ENCODE results near the gene PSRC1.

Gene PSRC1

DNA sequence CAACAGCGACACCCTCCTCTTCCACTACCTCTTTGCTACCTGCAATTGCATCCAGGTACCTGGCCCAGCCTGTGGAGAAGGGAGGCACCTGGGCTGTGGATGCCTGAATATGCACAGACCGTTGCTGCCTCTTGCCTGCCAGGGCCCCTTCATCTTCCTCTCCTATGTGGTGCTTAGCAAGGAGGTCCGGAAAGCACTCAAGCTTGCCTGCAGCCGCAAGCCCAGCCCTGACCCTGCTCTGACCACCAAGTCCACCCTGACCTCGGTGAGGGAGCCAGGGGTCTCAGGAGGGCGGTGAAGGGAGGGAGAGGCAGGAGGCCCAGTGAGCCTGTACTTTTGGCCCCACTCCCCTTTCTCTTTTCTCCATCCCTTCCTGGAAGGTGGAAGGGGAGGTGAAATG lies 11.5 kb downstream of the PSRC1 start:
- no peak for DNase-seq

DNA sequence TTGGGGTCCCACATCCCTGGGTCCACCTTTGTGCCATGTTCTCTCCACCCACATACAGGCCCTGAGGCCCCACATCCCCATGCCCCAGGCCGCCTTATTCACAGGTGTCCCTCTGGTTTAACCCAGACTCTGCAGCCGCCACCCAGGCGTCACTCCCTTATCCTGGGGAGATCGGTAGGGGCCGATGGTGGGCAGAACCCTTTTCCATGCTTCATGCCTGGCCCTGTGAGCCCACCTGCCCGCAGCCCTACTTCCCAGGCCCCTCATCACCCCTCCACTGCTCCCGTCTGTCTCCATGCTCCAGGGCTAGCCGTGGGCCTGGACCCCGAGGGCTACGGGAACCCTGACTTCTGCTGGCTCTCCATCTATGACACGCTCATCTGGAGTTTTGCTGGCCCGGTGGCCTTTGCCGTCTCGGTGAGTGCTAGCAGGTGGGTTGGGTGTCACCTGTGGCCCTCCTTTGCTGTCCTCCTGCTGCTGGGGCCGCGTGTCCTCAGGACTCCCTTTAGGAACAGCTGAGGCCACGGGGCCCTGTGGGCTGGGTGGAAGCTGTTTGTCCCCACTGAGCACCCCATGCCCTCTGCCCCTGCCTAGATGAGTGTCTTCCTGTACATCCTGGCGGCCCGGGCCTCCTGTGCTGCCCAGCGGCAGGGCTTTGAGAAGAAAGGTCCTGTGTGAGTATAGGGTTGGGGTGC lies 12.2 kb downstream of the PSRC1 start:
- DNase-seq: no peak

DNA sequence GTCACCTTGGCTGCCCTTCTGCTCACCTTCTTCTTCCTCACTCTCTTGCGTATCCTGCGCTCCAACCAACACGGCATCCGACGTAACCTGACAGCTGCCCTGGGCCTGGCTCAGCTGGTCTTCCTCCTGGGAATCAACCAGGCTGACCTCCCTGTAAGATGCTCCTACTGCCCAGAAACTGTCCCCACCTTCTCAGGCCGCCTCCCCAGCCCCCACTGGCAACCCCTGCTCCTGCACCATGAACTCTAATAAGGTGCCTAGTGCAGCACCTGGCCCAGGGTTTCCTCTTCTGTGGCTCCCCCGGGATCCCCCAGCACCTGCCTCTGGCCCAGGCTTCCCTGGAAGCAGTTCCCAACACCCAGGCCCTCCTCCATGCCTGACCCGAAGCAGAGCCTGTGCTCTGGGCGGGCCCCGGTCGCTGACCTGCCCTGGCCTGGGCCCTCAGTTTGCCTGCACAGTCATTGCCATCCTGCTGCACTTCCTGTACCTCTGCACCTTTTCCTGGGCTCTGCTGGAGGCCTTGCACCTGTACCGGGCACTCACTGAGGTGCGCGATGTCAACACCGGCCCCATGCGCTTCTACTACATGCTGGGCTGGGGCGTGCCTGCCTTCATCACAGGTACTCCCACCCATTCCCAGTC lies 12.8 kb downstream of the PSRC1 start:
- DNase-seq: no peak

DNA sequence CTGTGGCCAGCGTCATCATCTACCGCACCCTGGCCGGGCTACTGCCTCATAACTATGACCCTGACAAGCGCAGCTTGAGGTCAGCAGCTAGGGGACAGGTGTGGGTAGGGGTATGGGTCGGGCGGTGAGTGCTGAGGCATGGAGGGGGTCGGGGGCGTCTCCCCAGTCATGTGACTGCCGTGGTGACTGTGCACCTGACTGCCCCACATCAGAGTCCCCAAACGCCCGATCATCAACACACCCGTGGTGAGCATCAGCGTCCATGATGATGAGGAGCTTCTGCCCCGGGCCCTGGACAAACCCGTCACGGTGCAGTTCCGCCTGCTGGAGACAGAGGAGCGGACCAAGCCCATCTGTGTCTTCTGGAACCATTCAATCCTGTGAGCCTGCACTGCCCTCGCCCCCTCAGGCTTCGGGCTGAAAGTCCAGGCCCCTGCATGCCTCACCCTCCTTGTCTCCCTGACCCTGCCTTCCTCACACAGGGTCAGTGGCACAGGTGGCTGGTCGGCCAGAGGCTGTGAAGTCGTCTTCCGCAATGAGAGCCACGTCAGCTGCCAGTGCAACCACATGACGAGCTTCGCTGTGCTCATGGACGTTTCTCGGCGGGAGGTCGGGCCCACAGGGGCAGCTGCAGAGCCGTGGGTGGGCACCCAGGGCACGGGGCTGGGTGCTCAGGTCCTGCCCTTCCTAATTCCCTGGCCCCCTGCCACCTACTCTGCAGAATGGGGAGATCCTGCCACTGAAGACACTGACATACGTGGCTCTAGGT lies 13.5 kb downstream of the PSRC1 start:
- DNase-seq: no peak

DNA sequence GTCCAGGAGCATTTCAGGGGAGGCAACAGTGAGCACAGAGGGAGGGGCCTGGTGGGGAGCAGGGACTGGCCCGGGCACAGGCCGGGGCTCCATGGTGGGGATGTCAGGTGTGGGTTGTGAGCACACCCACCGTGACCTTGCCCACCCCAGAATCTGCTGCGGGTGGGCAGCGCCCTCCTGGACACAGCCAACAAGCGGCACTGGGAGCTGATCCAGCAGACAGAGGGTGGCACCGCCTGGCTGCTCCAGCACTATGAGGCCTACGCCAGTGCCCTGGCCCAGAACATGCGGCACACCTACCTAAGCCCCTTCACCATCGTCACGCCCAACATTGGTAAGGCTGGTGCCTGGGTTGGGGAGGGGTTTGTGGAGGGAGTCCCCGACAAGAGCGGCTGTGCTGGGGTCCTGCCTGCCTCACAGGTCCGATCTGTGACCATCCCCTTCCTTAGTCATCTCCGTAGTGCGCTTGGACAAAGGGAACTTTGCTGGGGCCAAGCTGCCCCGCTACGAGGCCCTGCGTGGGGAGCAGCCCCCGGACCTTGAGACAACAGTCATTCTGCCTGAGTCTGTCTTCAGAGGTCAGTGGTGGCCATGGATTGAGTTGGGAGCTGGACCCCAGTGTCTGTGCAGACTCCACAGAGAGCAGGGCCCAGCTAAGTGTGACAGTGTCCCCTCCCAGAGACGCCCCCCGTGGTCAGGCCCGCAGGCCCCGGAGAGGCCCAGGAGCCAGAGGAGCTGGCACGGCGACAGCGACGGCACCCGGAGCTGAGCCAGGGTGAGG lies 14.3 kb downstream of the PSRC1 start:
- no peak for DNase-seq

DNA sequence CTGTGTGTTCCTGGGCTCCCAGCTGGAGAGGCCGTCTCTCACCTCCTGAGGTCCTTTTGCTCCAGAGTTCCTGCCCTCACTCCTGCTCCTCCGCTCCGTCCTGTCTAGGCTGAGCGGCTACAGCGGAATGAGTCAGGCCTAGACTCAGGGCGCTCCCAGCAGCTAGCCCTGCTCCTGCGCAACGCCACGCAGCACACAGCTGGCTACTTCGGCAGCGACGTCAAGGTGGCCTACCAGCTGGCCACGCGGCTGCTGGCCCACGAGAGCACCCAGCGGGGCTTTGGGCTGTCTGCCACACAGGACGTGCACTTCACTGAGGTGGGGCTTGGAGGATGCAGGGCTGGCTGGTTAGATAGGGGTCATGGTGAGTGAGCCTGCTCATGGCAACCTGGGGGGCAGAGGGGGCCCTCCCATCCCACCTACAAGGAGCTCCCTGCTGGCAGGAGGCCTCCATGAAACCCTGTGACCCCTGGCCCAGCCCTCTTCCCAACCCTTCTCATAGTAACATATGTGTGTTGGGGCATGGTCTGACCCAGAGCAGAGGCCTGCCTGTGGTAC lies 15.1 kb downstream of the PSRC1 start:
- DNase-seq: no peak

DNA sequence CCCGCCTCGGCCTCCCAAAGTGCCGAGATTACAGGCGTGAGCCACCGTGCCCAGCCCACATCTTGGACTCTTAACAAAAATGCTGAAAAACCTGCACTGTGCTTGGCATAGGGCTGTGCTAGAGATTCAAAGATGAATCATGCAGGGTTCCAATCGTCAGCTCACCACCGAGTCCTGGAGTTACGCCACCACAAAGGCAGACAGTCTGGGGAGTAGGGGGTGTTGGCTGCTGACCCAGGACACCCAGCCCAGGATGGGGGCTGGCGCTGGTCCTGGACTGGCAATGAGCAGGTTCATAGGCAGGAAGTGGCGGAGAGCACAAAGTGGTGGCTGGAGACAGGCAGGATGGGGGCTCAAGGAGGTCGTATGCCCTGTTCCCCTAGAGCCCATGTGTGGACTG lies 16.0 kb downstream of the PSRC1 start:
- DNase-seq: peak; percentile 59

DNA sequence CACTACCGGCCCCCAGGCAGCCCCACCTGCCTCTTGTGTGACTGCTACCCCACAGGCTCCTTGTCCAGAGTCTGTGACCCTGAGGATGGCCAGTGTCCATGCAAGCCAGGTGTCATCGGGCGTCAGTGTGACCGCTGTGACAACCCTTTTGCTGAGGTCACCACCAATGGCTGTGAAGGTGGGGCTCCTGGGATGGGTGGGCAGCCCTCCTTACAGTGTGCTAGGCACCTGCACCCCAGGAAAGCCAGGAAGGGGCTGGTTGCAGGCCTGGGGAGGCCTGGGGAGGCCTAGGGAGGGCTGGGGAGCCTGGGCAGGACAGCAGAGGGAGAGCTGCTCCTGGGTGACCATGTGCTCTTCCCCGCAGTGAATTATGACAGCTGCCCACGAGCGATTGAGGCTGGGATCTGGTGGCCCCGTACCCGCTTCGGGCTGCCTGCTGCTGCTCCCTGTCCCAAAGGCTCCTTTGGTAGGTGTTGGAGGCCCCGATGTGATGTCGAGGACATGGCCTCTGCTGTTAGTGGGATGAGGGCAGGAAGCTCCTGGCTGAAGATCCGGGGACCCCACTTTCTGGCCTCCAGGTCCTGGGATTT lies 17.1 kb downstream of the PSRC1 start:
- DNase-seq: no peak

DNA sequence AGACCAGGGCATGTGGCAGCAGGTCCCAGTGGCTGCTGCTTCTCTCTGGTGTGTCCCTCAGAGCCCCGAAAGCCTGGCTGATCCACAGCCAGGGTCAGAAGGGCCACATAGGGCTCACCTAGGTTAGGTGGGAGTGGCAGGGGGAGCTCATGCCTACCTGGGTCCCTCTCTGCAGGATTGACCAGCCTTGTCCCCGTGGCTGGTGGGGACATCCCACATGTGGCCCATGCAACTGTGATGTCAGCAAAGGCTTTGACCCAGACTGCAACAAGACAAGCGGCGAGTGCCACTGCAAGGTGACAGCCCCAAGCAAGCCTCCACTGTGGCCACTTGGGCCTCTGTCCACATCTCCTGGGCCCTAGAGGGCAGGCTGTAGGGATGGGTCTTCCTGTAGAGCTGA lies 17.9 kb downstream of the PSRC1 start:
- no peak for DNase-seq

DNA sequence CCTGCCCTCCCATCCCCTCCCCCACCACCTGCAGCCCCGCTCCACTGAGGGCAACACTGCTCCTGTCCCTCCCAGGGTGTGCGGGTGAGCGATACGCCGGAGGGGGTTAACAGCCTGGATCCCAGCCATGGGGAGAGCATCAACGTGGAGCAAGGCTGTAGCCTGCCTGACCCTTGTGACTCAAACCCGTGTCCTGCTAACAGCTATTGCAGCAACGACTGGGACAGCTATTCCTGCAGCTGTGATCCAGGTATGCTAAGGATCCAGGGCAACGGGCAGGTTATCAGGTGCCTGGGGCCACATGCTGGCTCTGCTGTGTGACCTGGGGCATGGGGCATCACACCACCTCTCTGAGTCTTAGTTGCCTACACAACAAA lies 18.6 kb downstream of the PSRC1 start:
- DNase-seq: no peak

DNA sequence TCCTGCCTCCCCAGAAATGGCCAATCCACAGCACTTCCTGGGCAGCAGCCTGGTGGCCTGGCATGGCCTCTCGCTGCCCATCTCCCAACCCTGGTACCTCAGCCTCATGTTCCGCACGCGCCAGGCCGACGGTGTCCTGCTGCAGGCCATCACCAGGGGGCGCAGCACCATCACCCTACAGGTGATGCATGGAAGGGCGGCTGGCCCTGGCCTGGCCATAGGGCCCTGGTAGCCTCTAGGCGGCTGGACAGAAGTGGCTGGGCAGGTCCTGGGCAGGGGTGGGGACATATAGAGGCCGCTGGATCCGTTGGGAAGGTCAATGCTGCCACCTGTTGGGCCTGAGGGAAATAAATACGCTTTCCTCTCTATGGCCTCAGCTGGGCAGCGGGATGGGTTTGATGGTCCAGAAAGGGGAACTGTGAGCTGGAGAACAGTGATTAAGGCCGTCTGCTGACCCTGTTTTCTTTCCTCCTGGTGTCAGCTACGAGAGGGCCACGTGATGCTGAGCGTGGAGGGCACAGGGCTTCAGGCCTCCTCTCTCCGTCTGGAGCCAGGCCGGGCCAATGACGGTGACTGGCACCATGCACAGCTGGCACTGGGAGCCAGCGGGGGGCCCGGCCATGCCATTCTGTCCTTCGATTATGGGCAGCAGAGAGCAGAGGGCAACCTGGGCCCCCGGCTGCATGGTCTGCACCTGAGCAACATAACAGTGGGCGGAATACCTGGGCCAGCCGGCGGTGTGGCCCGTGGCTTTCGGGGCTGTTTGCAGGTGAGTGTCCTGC lies 19.2 kb downstream of the PSRC1 start:
- peak; percentile 59 for DNase-seq

DNA sequence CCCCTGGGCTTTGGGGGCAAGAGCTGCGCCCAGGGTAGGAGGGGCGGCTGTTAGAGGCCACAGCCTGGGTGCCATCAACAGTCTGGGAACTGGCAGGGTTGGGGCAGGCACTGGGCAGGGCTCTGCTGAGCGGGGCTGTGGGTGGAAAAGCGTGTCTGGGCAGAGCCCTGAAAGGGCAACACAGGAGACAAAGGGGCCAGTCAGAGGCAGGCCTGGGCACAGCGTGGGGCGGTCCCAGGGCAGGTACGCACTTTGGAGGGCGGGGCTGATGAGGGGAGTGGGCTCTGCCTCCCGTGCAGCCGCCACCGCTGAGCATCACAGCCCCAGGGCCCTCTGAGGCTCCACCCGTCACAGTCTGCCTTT lies 19.7 kb downstream of the PSRC1 start:
- DNase-seq: no peak

DNA sequence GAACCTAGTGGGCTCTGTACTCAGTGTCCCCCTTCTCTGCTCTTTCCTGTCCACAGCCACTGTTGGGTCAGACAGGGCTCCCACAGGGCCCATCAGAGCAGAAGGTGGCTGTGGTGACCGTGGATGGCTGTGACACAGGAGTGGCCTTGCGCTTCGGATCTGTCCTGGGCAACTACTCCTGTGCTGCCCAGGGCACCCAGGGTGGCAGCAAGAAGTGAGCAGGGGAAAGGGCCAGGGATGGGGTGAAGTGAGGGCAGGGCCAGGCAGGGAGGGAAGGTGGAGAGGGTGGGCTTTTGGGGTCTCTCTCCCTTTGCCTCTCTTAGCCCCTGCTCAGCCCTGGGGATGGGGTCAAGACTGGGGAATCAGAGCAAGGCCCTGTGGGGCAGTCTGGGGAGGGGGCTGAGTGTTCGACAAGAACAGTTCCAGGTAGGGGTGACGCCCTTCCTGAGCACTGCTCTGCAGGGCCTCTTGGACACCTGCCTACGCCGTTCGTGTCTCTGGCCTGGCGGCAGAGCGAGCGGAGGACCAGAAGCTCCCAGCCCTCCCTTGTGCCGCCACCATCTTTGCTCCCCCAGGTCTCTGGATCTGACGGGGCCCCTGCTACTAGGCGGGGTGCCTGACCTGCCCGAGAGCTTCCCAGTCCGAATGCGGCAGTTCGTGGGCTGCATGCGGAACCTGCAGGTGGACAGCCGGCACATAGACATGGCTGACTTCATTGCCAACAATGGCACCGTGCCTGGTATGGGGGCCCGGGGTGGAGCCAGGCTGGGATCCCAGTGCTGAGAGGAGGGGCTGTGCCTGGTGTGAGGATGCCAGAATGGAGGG lies 20.5 kb downstream of the PSRC1 start:
- DNase-seq: no peak

DNA sequence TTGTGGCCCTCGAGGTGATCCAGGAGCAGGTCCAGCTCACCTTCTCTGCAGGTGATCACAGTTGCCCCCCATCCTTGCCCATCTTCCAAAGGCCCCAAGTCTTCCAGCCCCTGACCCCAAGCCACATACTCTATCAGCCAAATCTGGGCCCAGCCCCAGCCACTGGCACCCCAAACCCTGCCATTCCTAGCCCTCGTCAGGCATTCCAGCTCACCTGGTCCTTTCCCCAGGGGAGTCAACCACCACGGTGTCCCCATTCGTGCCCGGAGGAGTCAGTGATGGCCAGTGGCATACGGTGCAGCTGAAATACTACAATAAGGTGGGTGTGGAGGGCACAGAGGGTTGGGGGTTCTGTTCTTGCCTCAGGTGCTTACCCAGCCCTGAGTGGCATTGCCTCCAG lies 21.4 kb downstream of the PSRC1 start:
- DNase-seq: no peak

DNA sequence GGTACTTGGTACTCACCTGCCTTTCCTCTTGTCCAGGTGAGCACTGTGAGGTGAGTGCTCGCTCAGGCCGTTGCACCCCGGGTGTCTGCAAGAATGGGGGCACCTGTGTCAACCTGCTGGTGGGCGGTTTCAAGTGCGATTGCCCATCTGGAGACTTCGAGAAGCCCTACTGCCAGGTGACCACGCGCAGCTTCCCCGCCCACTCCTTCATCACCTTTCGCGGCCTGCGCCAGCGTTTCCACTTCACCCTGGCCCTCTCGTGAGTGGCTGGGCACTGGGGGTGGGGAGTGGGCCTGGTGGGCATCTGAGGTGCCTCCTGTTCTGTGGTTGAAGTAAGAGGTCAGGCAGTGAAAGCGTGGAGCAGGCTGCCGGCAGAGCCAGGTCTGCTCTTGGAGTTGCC lies 21.9 kb downstream of the PSRC1 start:
- DNase-seq: no peak

DNA sequence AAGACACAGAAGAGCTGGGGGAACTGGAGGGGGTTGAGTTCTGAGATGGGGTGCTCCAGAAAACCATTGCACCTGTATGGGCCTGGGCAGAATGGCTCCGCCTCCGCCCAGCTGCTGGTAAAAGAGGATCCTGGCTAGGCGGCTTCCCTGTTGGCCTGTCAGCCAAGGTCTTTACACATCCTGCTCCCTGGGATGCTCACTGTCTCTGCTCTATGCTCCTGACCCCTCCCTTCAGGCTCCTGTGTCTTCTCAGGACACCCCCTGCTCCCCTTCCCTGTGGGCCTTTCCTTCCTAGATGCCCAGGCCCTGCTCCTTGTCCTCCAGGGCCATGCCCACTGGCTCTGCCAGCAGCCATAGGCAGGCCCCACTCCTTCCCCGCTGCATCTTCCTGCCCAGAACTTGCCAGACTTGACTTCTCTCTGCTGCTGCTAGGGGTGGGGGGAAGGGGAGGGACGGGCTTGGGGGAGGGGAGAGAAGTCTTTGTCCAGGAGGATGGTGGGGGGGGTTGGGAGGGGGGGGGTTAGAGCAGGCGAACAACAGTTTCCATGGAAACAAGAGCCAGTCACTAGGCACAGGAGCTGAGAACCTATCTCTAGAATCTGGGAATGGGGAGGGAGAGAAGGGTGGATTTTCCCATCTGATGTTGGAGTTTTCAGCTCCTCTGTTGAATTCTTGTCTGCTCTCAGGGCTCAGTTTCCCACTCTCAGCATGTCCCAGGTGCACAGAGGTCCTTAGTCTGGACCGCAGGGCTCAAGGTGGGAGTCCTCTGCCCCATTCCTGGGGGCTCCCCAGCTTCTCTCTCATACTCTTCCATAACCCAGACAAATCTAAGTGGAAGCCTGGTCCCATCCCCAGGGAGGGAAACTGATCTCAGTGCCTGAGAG lies 23.0 kb downstream of the PSRC1 start:
- no peak for DNase-seq

DNA sequence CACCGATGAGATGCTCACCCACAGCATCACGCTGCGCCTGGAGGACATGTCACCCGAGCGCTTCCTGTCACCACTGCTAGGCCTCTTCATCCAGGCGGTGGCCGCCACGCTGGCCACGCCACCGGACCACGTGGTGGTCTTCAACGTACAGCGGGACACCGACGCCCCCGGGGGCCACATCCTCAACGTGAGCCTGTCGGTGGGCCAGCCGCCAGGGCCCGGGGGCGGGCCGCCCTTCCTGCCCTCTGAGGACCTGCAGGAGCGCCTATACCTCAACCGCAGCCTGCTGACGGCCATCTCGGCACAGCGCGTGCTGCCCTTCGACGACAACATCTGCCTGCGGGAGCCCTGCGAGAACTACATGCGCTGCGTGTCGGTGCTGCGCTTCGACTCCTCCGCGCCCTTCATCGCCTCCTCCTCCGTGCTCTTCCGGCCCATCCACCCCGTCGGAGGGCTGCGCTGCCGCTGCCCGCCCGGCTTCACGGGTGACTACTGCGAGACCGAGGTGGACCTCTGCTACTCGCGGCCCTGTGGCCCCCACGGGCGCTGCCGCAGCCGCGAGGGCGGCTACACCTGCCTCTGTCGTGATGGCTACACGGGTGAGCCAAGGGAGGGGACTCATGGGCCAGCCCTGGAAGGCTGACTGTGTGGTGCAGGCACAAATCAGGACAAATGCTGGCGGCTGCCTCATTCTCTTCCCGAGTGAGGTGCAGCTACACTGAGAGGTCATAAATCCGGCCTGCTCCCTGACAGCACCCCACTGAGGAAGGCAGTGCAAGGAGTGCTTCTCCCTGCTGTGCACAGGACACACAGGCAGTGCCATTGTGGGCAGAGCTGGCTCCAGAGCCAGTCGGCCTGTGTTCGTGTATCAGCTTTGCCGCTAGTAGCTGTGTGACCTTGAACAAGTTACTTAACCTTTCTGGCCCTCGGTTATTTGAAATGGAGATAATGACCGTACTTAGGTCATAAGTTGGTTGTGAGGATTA lies 24.2 kb downstream of the PSRC1 start:
- DNase-seq: no peak

DNA sequence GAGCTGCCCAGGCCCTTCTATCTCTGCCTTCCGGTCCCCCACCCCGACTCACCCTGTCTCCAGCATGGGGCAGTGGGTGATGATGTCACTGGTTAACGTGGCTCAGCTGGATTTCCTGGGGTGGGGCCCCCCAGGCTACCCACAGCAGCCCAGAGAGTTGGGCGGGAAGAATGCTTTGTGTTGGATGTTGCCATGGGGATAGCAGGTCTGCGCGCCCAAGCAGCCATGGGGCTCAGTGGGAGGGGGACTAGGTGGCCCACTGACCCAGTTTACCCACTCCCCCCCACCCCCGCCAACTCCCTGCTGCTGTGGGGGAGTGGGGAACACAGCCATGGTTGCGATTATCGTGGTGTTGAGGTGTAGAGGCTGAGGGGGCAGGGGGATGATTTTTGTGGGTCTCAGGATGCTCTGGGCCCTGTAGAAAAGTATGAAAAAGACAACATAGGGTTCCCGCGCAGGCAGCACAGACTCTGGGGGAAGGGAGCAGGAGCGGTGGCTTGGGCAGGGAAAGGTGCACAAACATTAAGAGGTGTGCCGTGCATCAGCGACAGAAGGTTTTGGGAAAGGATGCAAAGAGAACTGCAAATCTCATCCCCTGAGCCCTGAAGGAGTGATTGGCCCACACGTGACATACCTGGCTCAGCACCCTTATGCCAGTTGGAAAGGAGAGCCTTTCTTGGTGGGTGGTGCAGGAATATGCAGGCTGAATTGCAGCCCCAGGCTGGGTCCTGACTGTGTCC lies 25.1 kb downstream of the PSRC1 start:
- DNase-seq: no peak
